ENCODE measurements around the gene SSH2. TPM values are rescaled to one million over a fixed set of nuclear protein-coding genes. Genes with fewer than 3 reads are reported as not detected.

SSH2 gene
- total RNA-seq, 1 donor from 2014 or later: 72.0 TPM

- Histone ChIP-seq H3K4me3 (no peak overlapping the region), H3K36me3 (peaks cover 16% of the 10 kb centered on the region), H3K4me1 (peaks cover 13% of the 10 kb centered on the region), H3K9me3 (no peaks in the 10 kb centered on the region), H3K27me3 (no peaks in the 10 kb centered on the region), H3K27ac (no peak overlapping the region)
- DNase-seq: no peak
- peak; percentile 6 for ATAC-seq
- TF ChIP-seq CTCF (IDR thresholded peaks at IDR 0.05): no peak
- intact Hi-C loops (cut with DNase I): no loop called here
These were observed 304.8 kb downstream of the SSH2 start for GRCh38 chr17:29625037-29625750.

- Histone ChIP-seq H3K4me1 (peaks cover 13% of the 10 kb centered on the region), H3K27me3 (no peaks in the 10 kb centered on the region), H3K4me3 (no peak overlapping the region), H3K36me3 (peaks cover 10% of the 10 kb centered on the region), H3K27ac (no peak overlapping the region), H3K9me3 (no peaks in the 10 kb centered on the region)
- DNase-seq (no peak), ATAC-seq (no peak)
- intact Hi-C loops (cut with DNase I): no loop called here
- TF ChIP-seq CTCF (IDR thresholded peaks at IDR 0.05): no peak
These were observed 305.4 kb downstream of the SSH2 start for GRCh38 chr17:29624586-29624985.

- Histone ChIP-seq H3K27ac (no peak overlapping the region), H3K4me1 (peaks cover 14% of the 10 kb centered on the region), H3K27me3 (no peaks in the 10 kb centered on the region), H3K36me3 (no peaks in the 10 kb centered on the region), H3K4me3 (peak overlapping the region; percentile 76), H3K9me3 (no peaks in the 10 kb centered on the region)
- intact Hi-C loops (cut with DNase I): no loop called here
- no peak for DNase-seq
- no peak for TF ChIP-seq CTCF (IDR thresholded peaks at IDR 0.05)
- no peak for ATAC-seq
These were observed 306.8 kb downstream of the SSH2 start for GRCh38 chr17:29623283-29623647.

- ATAC-seq (peak; percentile 68), DNase-seq (peak; percentile 75)
- no peaks in the 10 kb centered on the region for H3K27me3 ChIP-seq
- H3K27ac ChIP-seq: no peak within 1 kb of the TSS
- TF ChIP-seq CTCF (IDR thresholded peaks at IDR 0.05): no peak
- H3K9me3 ChIP-seq: no peaks in the 10 kb centered on the region
- peaks cover 20% of the 10 kb centered on the region for H3K4me1 ChIP-seq
- intact Hi-C loops (cut with DNase I): no loop called here
- H3K36me3 ChIP-seq: no peaks in the 10 kb centered on the region
- peak within 1 kb of the TSS; percentile 76 for H3K4me3 ChIP-seq
These were observed 307.4 kb downstream of the SSH2 start, which contains the start of gene CORO6 for GRCh38 chr17:29622337-29623282. TSS of gene CORO6 (minus strand) at chr17:29622912. CDS start at chr17:29621421, 1,491 bp downstream.

GRCh38 chr17:29621751-29622194, 308.3 kb downstream of the SSH2 start:
- Histone ChIP-seq H3K27me3 (no peaks in the 10 kb centered on the region), H3K27ac (no peak overlapping the region), H3K4me1 (peaks cover 29% of the 10 kb centered on the region), H3K9me3 (no peaks in the 10 kb centered on the region), H3K36me3 (no peaks in the 10 kb centered on the region), H3K4me3 (peak overlapping the region; percentile 76)
- intact Hi-C loops (cut with DNase I): no loop called here
- no peak for TF ChIP-seq CTCF (IDR thresholded peaks at IDR 0.05)
- DNase-seq: no peak
- ATAC-seq: no peak
